IPS-11a (cell line): ENCODE data around the gene APOB.
A peak's percentile ranks its signal among the peaks of the same experiment; 100 is the strongest.

Source experiments
- H3K4me3 ChIP-seq: one replicate; pipeline ENCODE4 v1.5.1; 2013; ENCODE audit warnings: low read depth, low read length, control low read depth

Gene APOB, protein sequence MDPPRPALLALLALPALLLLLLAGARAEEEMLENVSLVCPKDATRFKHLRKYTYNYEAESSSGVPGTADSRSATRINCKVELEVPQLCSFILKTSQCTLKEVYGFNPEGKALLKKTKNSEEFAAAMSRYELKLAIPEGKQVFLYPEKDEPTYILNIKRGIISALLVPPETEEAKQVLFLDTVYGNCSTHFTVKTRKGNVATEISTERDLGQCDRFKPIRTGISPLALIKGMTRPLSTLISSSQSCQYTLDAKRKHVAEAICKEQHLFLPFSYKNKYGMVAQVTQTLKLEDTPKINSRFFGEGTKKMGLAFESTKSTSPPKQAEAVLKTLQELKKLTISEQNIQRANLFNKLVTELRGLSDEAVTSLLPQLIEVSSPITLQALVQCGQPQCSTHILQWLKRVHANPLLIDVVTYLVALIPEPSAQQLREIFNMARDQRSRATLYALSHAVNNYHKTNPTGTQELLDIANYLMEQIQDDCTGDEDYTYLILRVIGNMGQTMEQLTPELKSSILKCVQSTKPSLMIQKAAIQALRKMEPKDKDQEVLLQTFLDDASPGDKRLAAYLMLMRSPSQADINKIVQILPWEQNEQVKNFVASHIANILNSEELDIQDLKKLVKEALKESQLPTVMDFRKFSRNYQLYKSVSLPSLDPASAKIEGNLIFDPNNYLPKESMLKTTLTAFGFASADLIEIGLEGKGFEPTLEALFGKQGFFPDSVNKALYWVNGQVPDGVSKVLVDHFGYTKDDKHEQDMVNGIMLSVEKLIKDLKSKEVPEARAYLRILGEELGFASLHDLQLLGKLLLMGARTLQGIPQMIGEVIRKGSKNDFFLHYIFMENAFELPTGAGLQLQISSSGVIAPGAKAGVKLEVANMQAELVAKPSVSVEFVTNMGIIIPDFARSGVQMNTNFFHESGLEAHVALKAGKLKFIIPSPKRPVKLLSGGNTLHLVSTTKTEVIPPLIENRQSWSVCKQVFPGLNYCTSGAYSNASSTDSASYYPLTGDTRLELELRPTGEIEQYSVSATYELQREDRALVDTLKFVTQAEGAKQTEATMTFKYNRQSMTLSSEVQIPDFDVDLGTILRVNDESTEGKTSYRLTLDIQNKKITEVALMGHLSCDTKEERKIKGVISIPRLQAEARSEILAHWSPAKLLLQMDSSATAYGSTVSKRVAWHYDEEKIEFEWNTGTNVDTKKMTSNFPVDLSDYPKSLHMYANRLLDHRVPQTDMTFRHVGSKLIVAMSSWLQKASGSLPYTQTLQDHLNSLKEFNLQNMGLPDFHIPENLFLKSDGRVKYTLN (N-terminal part only)

GRCh38 chr2:21043744-21044532 is at the start of gene APOB:
APOB (minus strand) TSS chr2:21044073; CDS start chr2:21043945, 128 bp downstream.
- H3K4me3 ChIP-seq: peak within 1 kb of the TSS; percentile 61

DNA sequence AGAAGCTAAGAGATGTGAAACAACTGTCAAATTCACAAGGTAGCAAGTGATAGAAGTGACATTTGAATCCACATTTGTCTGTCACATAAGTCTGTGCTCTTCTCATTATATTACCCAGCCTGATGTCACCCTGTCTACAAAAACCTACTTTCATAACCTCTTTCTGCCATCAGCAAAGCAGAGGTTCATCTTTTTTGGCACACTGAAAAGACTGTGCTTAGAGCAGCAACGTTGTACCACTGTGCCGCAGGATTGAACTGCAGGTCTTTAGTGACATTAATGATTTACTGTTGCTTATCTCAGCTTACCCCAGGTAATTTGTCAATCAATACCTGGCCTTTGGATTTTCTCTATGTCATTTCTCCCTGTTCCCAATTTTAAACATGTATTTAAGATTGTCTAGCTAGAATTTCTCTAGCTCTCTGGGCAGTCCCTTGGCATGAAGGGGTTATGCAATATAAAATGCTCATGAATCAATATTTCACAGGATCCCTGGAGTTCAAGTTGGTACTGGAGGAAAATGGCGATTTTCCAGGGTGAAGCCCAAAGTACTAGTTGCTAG is 48.5 kb upstream of the APOB start:
- H3K4me3 ChIP-seq: no peak overlapping the region

DNA sequence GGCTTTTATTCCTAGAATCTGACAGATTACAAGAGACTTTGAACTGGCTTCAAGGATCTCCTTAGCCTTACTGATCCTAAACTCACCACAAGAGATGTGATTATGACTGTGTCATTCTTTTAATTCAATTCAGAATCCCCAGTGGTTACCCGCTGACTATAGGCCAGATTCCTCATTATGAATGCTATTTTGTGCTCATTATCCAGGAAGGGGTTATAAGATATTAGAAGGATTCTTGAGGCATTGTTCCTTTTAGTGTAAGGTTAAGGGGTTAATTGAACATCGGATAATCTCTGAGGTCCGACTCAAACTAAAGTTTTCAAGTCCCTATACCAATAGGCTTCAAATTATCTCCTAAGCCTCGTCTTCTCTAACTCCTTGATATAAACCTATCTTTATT is 40.5 kb upstream of the APOB start:
- H3K4me3 ChIP-seq: no peak overlapping the region

DNA sequence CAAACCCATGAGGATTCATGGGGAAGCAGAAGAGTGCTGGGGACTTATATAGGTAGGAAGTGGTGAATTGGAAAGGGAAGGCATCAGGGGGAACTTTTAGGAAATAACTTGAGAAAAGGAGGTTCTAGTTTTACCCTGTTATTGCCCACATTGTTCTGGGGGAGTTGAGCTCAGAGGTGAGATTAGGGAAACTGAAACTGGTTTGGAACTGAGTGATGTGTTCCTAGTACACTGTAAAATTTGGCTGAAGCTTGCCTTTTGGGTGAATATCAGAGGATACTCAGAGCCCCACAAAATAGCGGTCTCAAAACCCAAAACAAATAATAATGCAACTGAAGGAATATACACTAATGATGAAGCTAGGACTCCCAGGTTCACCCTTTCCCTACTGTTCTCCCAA is 39.6 kb upstream of the APOB start:
- no peak overlapping the region for H3K4me3 ChIP-seq

- no peak overlapping the region for H3K4me3 ChIP-seq
Measured at GRCh38 chr2:21078296-21078695, 34.4 kb upstream of the APOB start.

GRCh38 chr2:21072477-21073242 is 28.8 kb upstream of the APOB start:
- no peak overlapping the region for H3K4me3 ChIP-seq

GRCh38 chr2:21070341-21071257 is 26.7 kb upstream of the APOB start:
- no peak overlapping the region for H3K4me3 ChIP-seq

- H3K4me3 ChIP-seq: no peak overlapping the region
Measured at GRCh38 chr2:21069746-21070340, 26.0 kb upstream of the APOB start.

GRCh38 chr2:21067859-21068537 is 24.1 kb upstream of the APOB start:
- H3K4me3 ChIP-seq: no peak overlapping the region

DNA sequence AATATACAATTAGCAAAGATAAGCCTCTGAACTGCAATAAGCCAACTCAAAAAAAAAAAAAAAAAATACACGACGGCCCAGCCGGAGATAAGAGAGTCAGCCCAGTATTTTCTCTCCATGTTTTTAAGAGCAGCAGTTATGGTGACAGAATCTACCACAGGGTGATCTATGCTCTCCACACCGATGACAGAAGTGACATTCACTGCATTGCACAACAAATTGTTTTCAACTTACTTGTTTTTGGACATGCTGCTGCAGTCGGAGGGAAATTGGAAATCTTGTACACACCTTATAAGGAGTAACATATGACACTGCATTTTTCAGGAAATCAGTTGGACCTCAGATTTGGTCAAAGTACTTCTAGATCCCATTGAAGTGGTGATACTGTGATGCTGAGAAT is 23.3 kb upstream of the APOB start:
- no peak overlapping the region for H3K4me3 ChIP-seq

- H3K4me3 ChIP-seq: no peak overlapping the region
Measured at GRCh38 chr2:21059885-21060610, 16.2 kb upstream of the APOB start.

DNA sequence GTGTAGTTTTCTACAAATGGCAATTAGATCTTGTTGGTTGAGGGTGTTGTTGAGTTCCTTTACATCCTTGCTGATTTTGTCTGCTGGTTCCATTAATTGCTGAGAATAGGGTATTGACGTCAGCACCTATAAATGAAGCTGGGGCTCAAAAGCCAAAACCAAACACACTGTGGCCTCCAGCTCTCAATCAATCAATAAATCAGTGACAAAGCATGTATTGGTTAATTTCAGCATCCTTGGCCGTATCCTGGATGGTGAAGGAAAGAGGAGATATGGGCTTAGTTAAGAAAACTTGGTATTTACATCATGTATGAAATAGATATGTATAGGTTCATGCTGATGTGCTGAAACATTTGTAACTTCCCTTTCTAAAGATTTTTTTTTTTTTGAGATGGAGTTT is 13.2 kb upstream of the APOB start:
- H3K4me3 ChIP-seq: no peak overlapping the region

DNA sequence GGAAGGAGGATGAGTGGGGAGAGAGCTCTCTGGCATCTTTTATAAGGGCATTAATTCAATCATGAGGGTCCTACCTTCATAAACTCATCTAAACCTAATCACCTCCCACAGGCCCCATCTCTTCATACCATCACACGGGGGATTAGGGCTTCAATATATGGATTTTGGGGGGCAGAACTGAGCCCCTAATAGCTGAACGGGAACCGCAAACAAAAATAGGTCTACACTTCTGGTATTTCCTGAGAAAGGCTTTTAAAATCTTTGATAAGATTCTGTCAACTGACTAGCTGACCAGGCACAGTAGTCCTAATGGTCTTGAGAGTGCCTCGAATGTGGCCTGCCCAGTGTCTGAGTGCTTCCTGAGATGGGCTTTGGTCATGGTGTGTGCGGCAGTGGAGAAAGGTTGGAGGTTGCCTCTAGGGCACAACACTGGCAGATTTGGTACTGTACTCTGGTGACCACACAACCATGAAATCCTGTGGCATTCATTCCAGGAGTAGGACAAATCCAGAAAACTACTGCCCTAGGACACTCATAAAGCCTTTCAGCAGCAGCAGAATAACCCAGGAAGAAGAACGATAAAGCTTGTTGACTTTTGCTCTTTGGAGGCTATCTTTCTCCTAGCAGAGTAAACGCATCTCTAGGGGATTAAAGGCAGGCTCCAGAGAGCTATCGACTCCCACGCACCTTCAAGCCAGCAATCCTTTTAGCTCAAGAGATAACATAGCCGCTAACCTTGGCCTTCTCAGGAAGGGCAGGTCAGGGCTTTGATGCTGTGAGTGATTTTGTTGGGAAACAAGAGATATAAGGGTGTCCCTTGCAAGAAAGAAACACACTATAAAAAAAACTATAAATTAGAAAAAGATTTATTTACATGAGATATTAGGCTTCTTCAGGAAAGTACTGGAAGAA is 12.3 kb upstream of the APOB start:
- no peak overlapping the region for H3K4me3 ChIP-seq

DNA sequence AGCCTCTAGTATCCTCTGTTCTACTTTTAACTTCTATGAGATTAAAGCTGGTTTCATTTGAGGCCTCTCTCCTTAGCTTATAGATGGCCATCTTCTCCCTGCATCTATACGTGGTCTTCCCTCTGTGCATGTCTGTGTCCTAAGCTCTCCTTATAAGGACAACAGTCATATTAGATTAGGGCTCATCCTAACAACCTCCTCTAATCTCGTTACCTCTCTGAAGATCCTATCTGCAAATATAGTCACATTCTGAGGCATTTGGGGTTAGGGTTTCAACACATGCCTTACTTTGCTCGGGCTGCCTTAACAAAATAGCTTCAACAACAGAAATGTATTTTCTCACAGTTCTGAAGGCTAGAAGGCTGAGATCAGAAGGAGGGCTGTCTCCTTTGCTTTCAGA is 11.6 kb upstream of the APOB start:
- H3K4me3 ChIP-seq: no peak overlapping the region

DNA sequence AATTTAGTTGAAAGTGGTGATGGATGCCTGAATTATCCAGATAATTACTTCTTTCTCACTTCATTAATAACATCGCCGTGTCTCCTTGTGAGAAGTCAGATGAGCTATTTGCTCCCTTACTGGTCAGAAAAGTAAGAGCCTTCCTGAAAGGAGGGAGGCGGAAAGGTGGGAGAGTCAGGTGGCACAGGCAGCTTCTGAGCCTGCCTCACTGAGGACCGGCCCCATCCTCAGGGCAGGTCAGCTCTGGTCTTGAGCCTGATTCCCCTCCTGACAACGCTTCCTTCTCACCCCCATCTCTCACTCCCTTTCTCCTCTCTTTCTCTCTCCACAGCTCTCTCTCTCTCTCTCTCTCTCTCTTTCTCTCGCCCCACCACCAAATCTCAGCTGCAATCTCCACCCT is 10.1 kb upstream of the APOB start:
- H3K4me3 ChIP-seq: no peak overlapping the region

- H3K4me3 ChIP-seq: no peak overlapping the region
Measured at GRCh38 chr2:21052044-21052443, 8.2 kb upstream of the APOB start.
